Fibroblast of villous mesenchyme (primary cell): ENCODE data around the gene MOGAT3. TPM values are rescaled to one million over a fixed set of nuclear protein-coding genes. Genes with fewer than 3 reads are reported as not detected.

Experiments used
- DNase-seq: peaks from one replicate; pipeline ENCODE4 v3.0.0-alpha.2; 2010; ENCODE audit warnings: low read depth
- H3K4me3 ChIP-seq: 2 replicates; pipeline ENCODE4 v1.5.1; 2011; ENCODE audit warnings: low read depth, mild to moderate bottlenecking, low read length
- CTCF ChIP-seq: IDR thresholded peaks from 2 replicates; pipeline ENCODE4 v1.5.1; 2012; ENCODE audit warnings: low read depth, mild to moderate bottlenecking, low read length; ENCODE audit not compliant: insufficient read depth
- total RNA-seq: library from RNA; depleted of rRNA; stranded (reverse); fragments of >200 nt; gene quantifications from 2 replicates; pipeline ENCODE4 v1.2.3, GENCODE V29; 2012

Gene MOGAT3
- total RNA-seq, 1 donor, result not detected

- DNase-seq, result peak; percentile 52
- TF ChIP-seq CTCF, result no peak
- no peak within 1 kb of the TSS for H3K4me3 ChIP-seq
Observed at GRCh38 chr7:101237206-101238067, 36.6 kb upstream of the MOGAT3 start, which contains the start of gene CLDN15. Gene CLDN15, minus strand, starts transcription at chr7:101237802. Its CDS starts 221 bp downstream, at chr7:101237581.

- no peak for TF ChIP-seq CTCF
- H3K4me3 ChIP-seq, result no peak overlapping the region
- no peak for DNase-seq
Observed at GRCh38 chr7:101236292-101236835, 35.5 kb upstream of the MOGAT3 start.

GRCh38 chr7:101235522-101235921, 34.7 kb upstream of the MOGAT3 start:
- no peak for DNase-seq
- TF ChIP-seq CTCF, result no peak
- H3K4me3 ChIP-seq, result no peak overlapping the region

- no peak for DNase-seq
Observed at GRCh38 chr7:101235050-101235449, 34.2 kb upstream of the MOGAT3 start.

GRCh38 chr7:101234636-101235035, 33.8 kb upstream of the MOGAT3 start:
- DNase-seq, result no peak

More at GRCh38 chr7:101235050-101235449, 34.2 kb upstream of the MOGAT3 start:
- peak; percentile 38 for TF ChIP-seq CTCF
- no peak overlapping the region for H3K4me3 ChIP-seq

GRCh38 chr7:101233907-101234547, 33.2 kb upstream of the MOGAT3 start:
- no peak overlapping the region for H3K4me3 ChIP-seq
- TF ChIP-seq CTCF, result no peak
- DNase-seq, result no peak

More at GRCh38 chr7:101234636-101235035, 33.8 kb upstream of the MOGAT3 start:
- H3K4me3 ChIP-seq, result no peak overlapping the region
- TF ChIP-seq CTCF, result no peak
